WTC11 (cell line): ENCODE measurements around the gene TNRC6A. TPM values are rescaled to one million over a fixed set of nuclear protein-coding genes. Genes with fewer than 3 reads are reported as not detected.
A peak's percentile ranks its signal among the peaks of the same experiment; 100 is the strongest.

ENCODE experiments used
- AR ChIP-seq: fragments of 250-450 bp; sonication (Bioruptor Pico); IDR thresholded peaks from 2 replicates; pipeline ENCODE4 v1.9.0; 2021; ENCODE audit warnings: mild to moderate bottlenecking
- ATF1 ChIP-seq: sonication (generic); formaldehyde crosslinking; IDR thresholded peaks from 2 replicates; pipeline ENCODE4 v1.8.1; 2023; ENCODE audit warnings: mild to moderate bottlenecking, moderate library complexity, missing genetic modification reagents
- ATF2 ChIP-seq: sonication (generic); formaldehyde crosslinking; IDR thresholded peaks from 2 replicates; pipeline ENCODE4 v1.8.1; 2022; ENCODE audit warnings: low read depth, missing genetic modification reagents, borderline replicate concordance
- ATF3 ChIP-seq: sonication (generic); formaldehyde crosslinking; conservative IDR thresholded peaks from 2 replicates; pipeline ENCODE4 v1.8.1; 2022; ENCODE audit warnings: mild to moderate bottlenecking, missing genetic modification reagents
- CBFB ChIP-seq: sonication (generic); formaldehyde crosslinking; IDR thresholded peaks from 2 replicates; pipeline ENCODE4 v1.8.1; 2022; ENCODE audit warnings: mild to moderate bottlenecking, low read depth, missing genetic modification reagents
- CREB1 ChIP-seq: sonication (generic); formaldehyde crosslinking; IDR thresholded peaks from 2 replicates; pipeline ENCODE4 v1.8.0; 2023; ENCODE audit warnings: mild to moderate bottlenecking, missing genetic modification reagents
- CTCF ChIP-seq: fragments of 200-600 bp; IDR thresholded peaks from 2 replicates; pipeline ENCODE4 v1.8.0; 2022; ENCODE audit warnings: antibody characterized with exemption
- E2F1 ChIP-seq: sonication (generic); formaldehyde crosslinking; IDR thresholded peaks from 2 replicates; pipeline ENCODE4 v1.8.0; 2022; ENCODE audit warnings: mild to moderate bottlenecking, missing genetic modification reagents
- FOXJ3 ChIP-seq: sonication (generic); formaldehyde crosslinking; IDR thresholded peaks from 2 replicates; pipeline ENCODE4 v1.9.0; 2021; ENCODE audit warnings: missing genetic modification reagents, mild to moderate bottlenecking, borderline replicate concordance
- GTF2I ChIP-seq: fragments of 250-450 bp; sonication (Bioruptor Pico); conservative IDR thresholded peaks from 2 replicates; pipeline ENCODE4 v1.4.0; 2021; ENCODE audit warnings: mild to moderate bottlenecking
- HMGXB4 ChIP-seq: sonication (generic); formaldehyde crosslinking; IDR thresholded peaks from 2 replicates; pipeline ENCODE4 v1.8.1; 2023; ENCODE audit warnings: mild to moderate bottlenecking, moderate library complexity, missing genetic modification reagents
- IRF1 ChIP-seq: sonication (generic); formaldehyde crosslinking; IDR thresholded peaks from 2 replicates; pipeline ENCODE4 v1.8.0; 2023; ENCODE audit warnings: missing genetic modification reagents
- JAZF1 ChIP-seq: fragments of 250-450 bp; sonication (Bioruptor Pico); IDR thresholded peaks from 2 replicates; pipeline ENCODE4 v1.9.0; 2021; ENCODE audit warnings: moderate library complexity, mild to moderate bottlenecking, inconsistent platforms
- JUN ChIP-seq: sonication (generic); formaldehyde crosslinking; IDR thresholded peaks from 2 replicates; pipeline ENCODE4 v1.8.0; 2023; ENCODE audit warnings: mild to moderate bottlenecking, missing genetic modification reagents
- NFE2L1 ChIP-seq: sonication (generic); formaldehyde crosslinking; IDR thresholded peaks from 2 replicates; pipeline ENCODE4 v1.8.1; 2023; ENCODE audit warnings: missing genetic modification reagents
- NFYB ChIP-seq: sonication (generic); formaldehyde crosslinking; conservative IDR thresholded peaks from 2 replicates; pipeline ENCODE4 v1.8.0; 2022; ENCODE audit warnings: low read depth, missing genetic modification reagents
- PRRX2 ChIP-seq: fragments of 250-450 bp; sonication (Bioruptor Pico); IDR thresholded peaks from 2 replicates; pipeline ENCODE4 v1.8.0; 2021; ENCODE audit warnings: mild to moderate bottlenecking
- STAT6 ChIP-seq: sonication (generic); formaldehyde crosslinking; conservative IDR thresholded peaks from 2 replicates; pipeline ENCODE4 v1.8.1; 2023; ENCODE audit warnings: mild to moderate bottlenecking, low read depth, missing genetic modification reagents, moderate library complexity
- ZNF532 ChIP-seq: fragments of 250-450 bp; sonication (Bioruptor Pico); IDR thresholded peaks from 2 replicates; pipeline ENCODE4 v1.9.0; 2021; ENCODE audit warnings: mild to moderate bottlenecking, borderline replicate concordance
- total RNA-seq: library from RNA; stranded (reverse); gene quantifications from 3 replicates; pipeline ENCODE4 v1.2.3, GENCODE V29; 2021

The TNRC6A gene
- total RNA-seq, 1 experiment from 2014 or later, result 86.3 TPM

- TF ChIP-seq CREB1 (CRISPR knock-in tag), result no peak
- TF ChIP-seq JUN (CRISPR knock-in tag), result peak; percentile 78; the same call in 1 of the 2 replicates
- no peak for TF ChIP-seq ATF1 (CRISPR knock-in tag)
- TF ChIP-seq ZNF532 (CRISPR knock-in tag), result no peak
- TF ChIP-seq NFYB (CRISPR knock-in tag), result no peak
- no peak for TF ChIP-seq ATF2 (CRISPR knock-in tag)
- TF ChIP-seq IRF1, result no peak
- no peak for TF ChIP-seq NFE2L1 (CRISPR knock-in tag)
- no peak for TF ChIP-seq CBFB (CRISPR knock-in tag)
- no peak for TF ChIP-seq AR (CRISPR knock-in tag)
- TF ChIP-seq CTCF, result no peak
- TF ChIP-seq FOXJ3 (CRISPR knock-in tag), result no peak
- no peak for TF ChIP-seq E2F1 (CRISPR knock-in tag)
- no peak for TF ChIP-seq GTF2I (CRISPR knock-in tag)
- TF ChIP-seq STAT6 (CRISPR knock-in tag), result no peak
- TF ChIP-seq PRRX2 (CRISPR knock-in tag), result no peak
- TF ChIP-seq ATF3 (CRISPR knock-in tag), result no peak
- TF ChIP-seq JAZF1, result no peak
- TF ChIP-seq HMGXB4, result no peak
These were observed 129.0 kb downstream of the TNRC6A start (continued) for GRCh38 chr16:24858219-24859041.
